GM10847 (cell line): Measurements from ENCODE around the gene GNLY.

Experiments used
- POLR2A ChIP-seq: IDR thresholded peaks from 2 replicates; pipeline ENCODE4 v1.6.1; 2011; ENCODE audit not compliant: insufficient read length; ENCODE audit errors: extremely low read depth

GNLY gene

GRCh38 chr2:85661139-85661858, 32.9 kb upstream of the GNLY start:
- no peak for TF ChIP-seq POLR2A

- no peak for TF ChIP-seq POLR2A
Measured at GRCh38 chr2:85662899-85663593, 31.1 kb upstream of the GNLY start.

GRCh38 chr2:85663594-85664565, 30.3 kb upstream of the GNLY start:
- TF ChIP-seq POLR2A = no peak

- no peak for TF ChIP-seq POLR2A
Measured at GRCh38 chr2:85665264-85665937, 28.8 kb upstream of the GNLY start.

- TF ChIP-seq POLR2A = no peak
Measured at GRCh38 chr2:85666016-85666415, 28.1 kb upstream of the GNLY start.

- no peak for TF ChIP-seq POLR2A
Measured at GRCh38 chr2:85666435-85667316, 27.5 kb upstream of the GNLY start.

GRCh38 chr2:85667561-85668008, 26.6 kb upstream of the GNLY start:
- no peak for TF ChIP-seq POLR2A

- no peak for TF ChIP-seq POLR2A
Measured at GRCh38 chr2:85668009-85668856, 25.9 kb upstream of the GNLY start, which contains the start of gene SFTPB. Gene SFTPB, minus strand, starts transcription at chr2:85668199. Its CDS starts 16 bp downstream, at chr2:85668183.

- TF ChIP-seq POLR2A = no peak
Measured at GRCh38 chr2:85668857-85669142, 25.4 kb upstream of the GNLY start.

- TF ChIP-seq POLR2A = no peak
Measured at GRCh38 chr2:85669549-85669948, 24.6 kb upstream of the GNLY start.

- no peak for TF ChIP-seq POLR2A
Measured at GRCh38 chr2:85672456-85672855, 21.7 kb upstream of the GNLY start.

GRCh38 chr2:85673716-85674375, 20.3 kb upstream of the GNLY start:
- TF ChIP-seq POLR2A = no peak

GRCh38 chr2:85674417-85674816, 19.7 kb upstream of the GNLY start:
- no peak for TF ChIP-seq POLR2A
